Neural cell (in vitro differentiated cells): ENCODE measurements around the gene WNT7B. TPM values are rescaled to one million over a fixed set of nuclear protein-coding genes. Genes with fewer than 3 reads are reported as not detected.

Experiments
- H2AFZ ChIP-seq: fragments of 200-600, 300-800 bp; sonication (generic), shearing (Covaris generic); 2 replicates; pipeline ENCODE4 v1.6.0; 2014; ENCODE audit warnings: low read depth, mild to moderate bottlenecking, antibody characterized with exemption, low read length, moderate library complexity
- H3F3A ChIP-seq: fragments of 200-600 bp; shearing (Covaris generic); 2 replicates; pipeline ENCODE4 v1.6.1; 2016; ENCODE audit warnings: mild to moderate bottlenecking, moderate library complexity, mixed read lengths, antibody characterized with exemption, low read length; ENCODE audit not compliant: insufficient read depth, poor library complexity, severe bottlenecking
- H3K27ac ChIP-seq: fragments of 200-600, 300-800 bp; sonication (generic), shearing (Covaris generic); 2 replicates; pipeline ENCODE4 v1.5.1; 2014; ENCODE audit warnings: mild to moderate bottlenecking, low read length, moderate library complexity
- H3K27me3 ChIP-seq: fragments of 300-800, 200-600 bp; sonication (generic), shearing (Covaris generic); 2 replicates; pipeline ENCODE4 v1.6.0; 2014; ENCODE audit warnings: mild to moderate bottlenecking, low read depth, low read length, moderate library complexity; ENCODE audit not compliant: insufficient read depth
- H3K36me3 ChIP-seq: fragments of 300-800, 200-600 bp; sonication (generic), shearing (Covaris generic); 2 replicates; pipeline ENCODE4 v1.5.1; 2014; ENCODE audit warnings: mild to moderate bottlenecking, antibody characterized with exemption, low read length, moderate library complexity; ENCODE audit not compliant: insufficient read depth
- H3K4me2 ChIP-seq: fragments of 300-800, 200-600 bp; sonication (generic), shearing (Covaris generic); 2 replicates; pipeline ENCODE4 v1.6.0; 2014; ENCODE audit warnings: mild to moderate bottlenecking, low read length
- H3K4me3 ChIP-seq: fragments of 300-800, 200-600 bp; sonication (generic), shearing (Covaris generic); 2 replicates; pipeline ENCODE4 v1.5.1; 2014; ENCODE audit warnings: mild to moderate bottlenecking, low read length, moderate library complexity
- H3K79me2 ChIP-seq: fragments of 200-600 bp; shearing (Covaris generic); replicated peaks from 2 replicates; pipeline ENCODE4 v1.6.0; 2014; ENCODE audit warnings: mild to moderate bottlenecking, low read length, moderate library complexity; ENCODE audit not compliant: insufficient read depth
- H3K9ac ChIP-seq: fragments of 300-800, 200-600 bp; sonication (generic), shearing (Covaris generic); 2 replicates; pipeline ENCODE4 v1.6.1; 2016; ENCODE audit warnings: mild to moderate bottlenecking, low read length, mixed read lengths
- H3K9me2 ChIP-seq: fragments of 200-600 bp; shearing (Covaris generic); 2 replicates; pipeline ENCODE4 v1.6.1; 2016; ENCODE audit warnings: mild to moderate bottlenecking, low read length, mixed read lengths; ENCODE audit not compliant: insufficient read depth
- H3K9me3 ChIP-seq: fragments of 200-600, 300-800 bp; sonication (generic), shearing (Covaris generic); 2 replicates; pipeline ENCODE4 v1.6.1; 2016; ENCODE audit warnings: mild to moderate bottlenecking, mixed run types, low read length, moderate library complexity, mixed read lengths
- H4K20me1 ChIP-seq: fragments of 200-600 bp; shearing (Covaris generic); 2 replicates; pipeline ENCODE4 v1.6.1; 2016; ENCODE audit warnings: mild to moderate bottlenecking, mixed run types; ENCODE audit not compliant: insufficient read depth
- EP300 ChIP-seq: fragments of 450-650 bp; conservative IDR thresholded peaks from 2 replicates; pipeline ENCODE4 v1.6.1; 2014; ENCODE audit warnings: antibody characterized with exemption, mild to moderate bottlenecking, moderate library complexity; ENCODE audit not compliant: poor library complexity, severe bottlenecking
- EZH2 ChIP-seq: fragments of 200-600, 300-800 bp; shearing (Covaris generic), sonication (generic); IDR thresholded peaks from 2 replicates; pipeline ENCODE4 v1.6.1; 2014; ENCODE audit warnings: antibody characterized with exemption, low read length, borderline replicate concordance, mild to moderate bottlenecking; ENCODE audit not compliant: insufficient read depth, poor library complexity, severe bottlenecking
- MXI1 ChIP-seq: fragments of 450-650 bp; conservative IDR thresholded peaks from 2 replicates; pipeline ENCODE4 v1.6.1; 2014; ENCODE audit warnings: antibody characterized with exemption, mild to moderate bottlenecking; ENCODE audit not compliant: poor library complexity, severe bottlenecking
- POLR2AphosphoS5 ChIP-seq: IDR thresholded peaks from 2 replicates; pipeline ENCODE4 v1.6.1; 2012
- RAD21 ChIP-seq: fragments of 450-650 bp; conservative IDR thresholded peaks from 2 replicates; pipeline ENCODE4 v1.6.1; 2014; ENCODE audit warnings: antibody characterized with exemption, mild to moderate bottlenecking, moderate library complexity
- SMC3 ChIP-seq: fragments of 450-650 bp; conservative IDR thresholded peaks from 2 replicates; pipeline ENCODE4 v1.6.1; 2014; ENCODE audit warnings: antibody characterized with exemption, mild to moderate bottlenecking, moderate library complexity; ENCODE audit not compliant: poor library complexity
- TAF1 ChIP-seq: IDR thresholded peaks from 2 replicates; pipeline ENCODE4 v1.6.1; 2012; ENCODE audit warnings: low read depth
- polyA plus RNA-seq: library from polyadenylated mRNA; depleted of rRNA; stranded (reverse); fragments of >200 nt; gene quantifications from 2 replicates; pipeline ENCODE4 v1.2.3, GENCODE V29; 2014
- TF ChIP-seq, protein P1 (sequence below): fragments of 450-650 bp; IDR thresholded peaks from 2 replicates; pipeline ENCODE4 v1.5.1; 2014; ENCODE audit warnings: antibody characterized with exemption, mild to moderate bottlenecking, moderate library complexity; ENCODE audit not compliant: poor library complexity, severe bottlenecking
- TF ChIP-seq, protein P2 (sequence below): IDR thresholded peaks from 2 replicates; pipeline ENCODE4 v1.6.1; 2012; ENCODE audit warnings: borderline replicate concordance

Gene WNT7B
- polyA plus RNA-seq, 1 donor from 2014 or later, result 0.16 TPM

DNA sequence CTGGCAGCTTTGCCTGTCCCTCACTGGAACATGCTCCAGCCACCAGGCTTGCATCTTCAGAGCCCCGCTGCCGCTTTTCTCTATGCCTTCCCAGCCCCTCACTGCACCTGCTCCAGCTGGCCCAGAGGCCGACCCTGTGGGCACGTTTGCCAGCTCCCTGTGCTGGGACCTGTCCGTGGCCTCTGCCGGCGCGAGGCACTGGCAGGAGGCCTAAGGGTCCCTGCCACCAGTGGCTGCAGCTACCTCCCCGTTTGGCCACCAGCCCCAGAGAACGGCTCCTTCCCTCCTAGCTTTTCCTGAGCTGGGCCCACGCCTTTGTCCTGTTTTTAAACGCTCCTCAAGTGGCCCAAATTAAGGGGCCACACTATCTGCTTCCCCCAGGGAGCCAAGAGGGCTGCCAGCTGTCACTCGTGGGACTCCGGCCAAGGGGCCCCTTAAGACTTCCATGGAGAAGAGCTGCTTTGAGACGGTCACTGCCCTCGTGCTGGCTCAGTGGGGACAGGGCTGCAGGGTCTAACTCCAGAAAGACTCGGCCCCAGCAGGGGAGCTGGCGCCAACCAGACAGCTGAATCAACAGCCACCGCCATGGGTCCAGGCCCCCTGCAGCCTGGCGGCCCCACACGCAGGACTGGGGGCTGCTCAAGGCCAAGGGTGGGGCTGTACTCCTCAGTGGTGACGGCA, 24.6 kb upstream of the WNT7B start:
- Histone ChIP-seq H3K9me2 (no peaks in the 10 kb centered on the region), H3K4me2 (no peak overlapping the region), H3K9me3 (no peaks in the 10 kb centered on the region), H3K4me3 (no peak overlapping the region), H3F3A (no peaks in the 10 kb centered on the region), H3K36me3 (no peaks in the 10 kb centered on the region), H3K9ac (no peak overlapping the region), H3K79me2 (no peaks in the 10 kb centered on the region), H2AFZ (no peak overlapping the region), H3K27me3 (no peaks in the 10 kb centered on the region), H4K20me1 (no peaks in the 10 kb centered on the region), H3K27ac (no peak overlapping the region)
- TF ChIP-seq RAD21 (no peak), POLR2AphosphoS5 (no peak), MXI1 (no peak), EP300 (no peak), EZH2 (no peak), TAF1 (no peak), SMC3 (no peak)
- TF ChIP-seq, protein P1, sequence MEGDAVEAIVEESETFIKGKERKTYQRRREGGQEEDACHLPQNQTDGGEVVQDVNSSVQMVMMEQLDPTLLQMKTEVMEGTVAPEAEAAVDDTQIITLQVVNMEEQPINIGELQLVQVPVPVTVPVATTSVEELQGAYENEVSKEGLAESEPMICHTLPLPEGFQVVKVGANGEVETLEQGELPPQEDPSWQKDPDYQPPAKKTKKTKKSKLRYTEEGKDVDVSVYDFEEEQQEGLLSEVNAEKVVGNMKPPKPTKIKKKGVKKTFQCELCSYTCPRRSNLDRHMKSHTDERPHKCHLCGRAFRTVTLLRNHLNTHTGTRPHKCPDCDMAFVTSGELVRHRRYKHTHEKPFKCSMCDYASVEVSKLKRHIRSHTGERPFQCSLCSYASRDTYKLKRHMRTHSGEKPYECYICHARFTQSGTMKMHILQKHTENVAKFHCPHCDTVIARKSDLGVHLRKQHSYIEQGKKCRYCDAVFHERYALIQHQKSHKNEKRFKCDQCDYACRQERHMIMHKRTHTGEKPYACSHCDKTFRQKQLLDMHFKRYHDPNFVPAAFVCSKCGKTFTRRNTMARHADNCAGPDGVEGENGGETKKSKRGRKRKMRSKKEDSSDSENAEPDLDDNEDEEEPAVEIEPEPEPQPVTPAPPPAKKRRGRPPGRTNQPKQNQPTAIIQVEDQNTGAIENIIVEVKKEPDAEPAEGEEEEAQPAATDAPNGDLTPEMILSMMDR, result no peak
- TF ChIP-seq, protein P2, sequence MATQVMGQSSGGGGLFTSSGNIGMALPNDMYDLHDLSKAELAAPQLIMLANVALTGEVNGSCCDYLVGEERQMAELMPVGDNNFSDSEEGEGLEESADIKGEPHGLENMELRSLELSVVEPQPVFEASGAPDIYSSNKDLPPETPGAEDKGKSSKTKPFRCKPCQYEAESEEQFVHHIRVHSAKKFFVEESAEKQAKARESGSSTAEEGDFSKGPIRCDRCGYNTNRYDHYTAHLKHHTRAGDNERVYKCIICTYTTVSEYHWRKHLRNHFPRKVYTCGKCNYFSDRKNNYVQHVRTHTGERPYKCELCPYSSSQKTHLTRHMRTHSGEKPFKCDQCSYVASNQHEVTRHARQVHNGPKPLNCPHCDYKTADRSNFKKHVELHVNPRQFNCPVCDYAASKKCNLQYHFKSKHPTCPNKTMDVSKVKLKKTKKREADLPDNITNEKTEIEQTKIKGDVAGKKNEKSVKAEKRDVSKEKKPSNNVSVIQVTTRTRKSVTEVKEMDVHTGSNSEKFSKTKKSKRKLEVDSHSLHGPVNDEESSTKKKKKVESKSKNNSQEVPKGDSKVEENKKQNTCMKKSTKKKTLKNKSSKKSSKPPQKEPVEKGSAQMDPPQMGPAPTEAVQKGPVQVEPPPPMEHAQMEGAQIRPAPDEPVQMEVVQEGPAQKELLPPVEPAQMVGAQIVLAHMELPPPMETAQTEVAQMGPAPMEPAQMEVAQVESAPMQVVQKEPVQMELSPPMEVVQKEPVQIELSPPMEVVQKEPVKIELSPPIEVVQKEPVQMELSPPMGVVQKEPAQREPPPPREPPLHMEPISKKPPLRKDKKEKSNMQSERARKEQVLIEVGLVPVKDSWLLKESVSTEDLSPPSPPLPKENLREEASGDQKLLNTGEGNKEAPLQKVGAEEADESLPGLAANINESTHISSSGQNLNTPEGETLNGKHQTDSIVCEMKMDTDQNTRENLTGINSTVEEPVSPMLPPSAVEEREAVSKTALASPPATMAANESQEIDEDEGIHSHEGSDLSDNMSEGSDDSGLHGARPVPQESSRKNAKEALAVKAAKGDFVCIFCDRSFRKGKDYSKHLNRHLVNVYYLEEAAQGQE, result no peak

DNA sequence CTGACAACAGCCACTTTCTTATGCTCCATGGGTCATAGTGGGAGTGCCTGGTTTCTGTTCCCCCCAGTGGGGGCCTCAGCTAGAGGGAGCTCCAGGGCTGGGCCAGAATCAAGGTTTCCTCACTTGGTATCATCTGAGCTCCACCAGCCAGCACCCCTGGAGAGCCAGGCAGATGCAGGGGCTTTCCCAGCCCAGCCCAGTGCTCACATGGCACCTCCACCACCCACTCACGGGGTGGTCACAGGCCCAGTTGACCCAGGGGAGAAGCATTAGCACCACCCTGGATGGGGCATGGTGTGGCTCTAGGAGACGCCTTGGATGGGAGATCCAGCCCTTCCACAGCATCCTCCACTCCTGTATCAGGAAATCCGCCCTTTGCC, 24.1 kb upstream of the WNT7B start:
- Histone ChIP-seq H3K9ac (no peak overlapping the region), H3K9me2 (no peaks in the 10 kb centered on the region), H3K4me2 (no peak overlapping the region), H3K9me3 (no peaks in the 10 kb centered on the region), H3K36me3 (no peaks in the 10 kb centered on the region), H3K79me2 (no peaks in the 10 kb centered on the region), H3F3A (no peaks in the 10 kb centered on the region), H3K4me3 (no peak overlapping the region), H2AFZ (no peak overlapping the region), H4K20me1 (no peaks in the 10 kb centered on the region), H3K27ac (no peak overlapping the region), H3K27me3 (no peaks in the 10 kb centered on the region)
- TF ChIP-seq EP300 (no peak), EZH2 (no peak), RAD21 (no peak), TAF1 (no peak), SMC3 (no peak), POLR2AphosphoS5 (no peak), MXI1 (no peak)
- TF ChIP-seq, protein P2, result no peak
- TF ChIP-seq, protein P1, result no peak
